GM19463 (cell line): Measurements from ENCODE around the gene ZNF112.

ENCODE experiments used
- ATAC-seq: cut with Tn5 transposase; IDR thresholded peaks from one replicate; pipeline ENCODE4 v1.9.1; 2021; ENCODE audit warnings: mild to moderate bottlenecking, moderate library complexity; ENCODE audit not compliant: unreplicated experiment

Gene ZNF112

GRCh38 chr19:44284968-44285367 is 71.5 kb downstream of the ZNF112 start:
- ATAC-seq = no peak

- ATAC-seq = no peak
Observed at GRCh38 chr19:44282846-44283245, 73.6 kb downstream of the ZNF112 start.

- ATAC-seq = no peak
Observed at GRCh38 chr19:44280916-44281315, 75.6 kb downstream of the ZNF112 start.

- ATAC-seq = no peak
Observed at GRCh38 chr19:44278181-44278690, 78.2 kb downstream of the ZNF112 start.

GRCh38 chr19:44277331-44277730 is 79.1 kb downstream of the ZNF112 start:
- no peak for ATAC-seq
